ENCODE measurements around the gene RAD51D.

DNA sequence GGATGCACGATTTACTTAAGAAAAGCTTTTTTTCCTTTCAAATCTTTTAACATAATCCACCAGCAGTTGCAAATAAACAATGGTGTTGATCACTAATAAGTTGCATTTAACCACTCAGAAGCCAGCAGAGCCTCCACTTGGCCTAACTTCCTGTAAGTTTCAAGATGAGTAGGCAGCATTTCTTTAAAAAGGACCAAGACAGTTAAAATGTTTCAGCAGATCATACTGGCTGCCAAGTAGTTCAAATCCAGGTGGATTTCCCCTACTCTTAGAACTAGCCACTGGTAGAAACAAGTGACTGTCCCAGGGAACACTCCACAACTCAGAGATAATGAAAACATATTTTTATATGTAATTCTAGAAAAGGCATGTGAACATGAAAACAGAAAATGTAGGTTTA, 39.1 kb downstream of the RAD51D start:
- TF ChIP-seq GATA2 (IDR thresholded peaks at IDR 0.05; ENCODE audit: low read depth, low read length): no peak
- no peak for TF ChIP-seq GATA3 (IDR thresholded peaks at IDR 0.05; ENCODE audit: low read depth, low read length)
